Activated CD8-positive, alpha-beta memory T cell treated with anti-CD3 and anti-CD28 coated beads for 48 hours (primary cell): ENCODE results near the gene TLN1.

ENCODE experiments used
- DNase-seq, 3 experiments: peaks; one replicate each; pipeline ENCODE4 v3.0.0-alpha.2; 2020; ENCODE audit warnings: low read depth in 2 of 3, low spot score in 2 of 3

TLN1 gene

GRCh38 chr9:35756275-35757225, 24.6 kb upstream of the TLN1 start:
- DNase-seq, result peak in 2 of 3 experiments; percentile 59 to 60

- no peak for DNase-seq
Observed at GRCh38 chr9:35755071-35755470, 23.1 kb upstream of the TLN1 start.

- DNase-seq, result no peak
Observed at GRCh38 chr9:35754264-35754663, 22.3 kb upstream of the TLN1 start, which contains the start of gene MSMP. TSS of gene MSMP (minus strand) at chr9:35754276. CDS start at chr9:35754129, 147 bp downstream.

GRCh38 chr9:35753466-35753865, 21.5 kb upstream of the TLN1 start:
- DNase-seq, result no peak

GRCh38 chr9:35750256-35750531, 18.2 kb upstream of the TLN1 start:
- no peak for DNase-seq

GRCh38 chr9:35749515-35750255, 17.7 kb upstream of the TLN1 start:
- DNase-seq, result no peak

- DNase-seq, result peak in 1 of 3 experiments; percentile 64
Observed at GRCh38 chr9:35748858-35749514, 17.0 kb upstream of the TLN1 start, which contains the start of the genes GBA2 and RGP1. TSS of gene GBA2 (minus strand) at chr9:35749228. CDS start at chr9:35748704, 524 bp downstream. TSS of gene RGP1 (plus strand) at chr9:35749287. CDS start at chr9:35749756, 469 bp downstream.

GRCh38 chr9:35748242-35748857, 16.4 kb upstream of the TLN1 start:
- no peak for DNase-seq

GRCh38 chr9:35746583-35746982, 14.6 kb upstream of the TLN1 start:
- DNase-seq, result no peak

GRCh38 chr9:35745569-35745968, 13.6 kb upstream of the TLN1 start:
- no peak for DNase-seq

- no peak for DNase-seq
Observed at GRCh38 chr9:35743880-35744518, 12.0 kb upstream of the TLN1 start.

- no peak for DNase-seq
Observed at GRCh38 chr9:35743452-35743851, 11.5 kb upstream of the TLN1 start.

- DNase-seq, result no peak
Observed at GRCh38 chr9:35741740-35742139, 9.7 kb upstream of the TLN1 start.

- DNase-seq, result no peak
Observed at GRCh38 chr9:35740243-35740642, 8.2 kb upstream of the TLN1 start.

GRCh38 chr9:35738924-35739323, 6.9 kb upstream of the TLN1 start:
- DNase-seq, result no peak

GRCh38 chr9:35738186-35738585, 6.2 kb upstream of the TLN1 start:
- DNase-seq, result no peak

GRCh38 chr9:35737143-35737542, 5.1 kb upstream of the TLN1 start:
- no peak for DNase-seq

GRCh38 chr9:35736201-35736633, 4.2 kb upstream of the TLN1 start:
- no peak for DNase-seq

- no peak for DNase-seq
Observed at GRCh38 chr9:35734096-35734495, 2.1 kb upstream of the TLN1 start.

GRCh38 chr9:35732800-35733541, 976 bp upstream of the TLN1 start:
- DNase-seq, result no peak
